ENCODE measurements around the gene PTPRN2.

GRCh38 chr7:157918326-157919080 lies 669.1 kb downstream of the PTPRN2 start:
- TF ChIP-seq SUZ12 (IDR thresholded peaks at IDR 0.05) (no peak), CTBP1 (IDR thresholded peaks at IDR 0.05; ENCODE audit: borderline replicate concordance) (no peak), ARNT (IDR thresholded peaks at IDR 0.05) (no peak), PKNOX1 (IDR thresholded peaks at IDR 0.05) (no peak), BHLHE40 (IDR thresholded peaks at IDR 0.05; ENCODE audit: borderline replicate concordance) (no peak), ELF4 (IDR thresholded peaks at IDR 0.05) (no peak), NFRKB (IDR thresholded peaks at IDR 0.05) (no peak), FOXM1 (IDR thresholded peaks at IDR 0.05; ENCODE audit: borderline replicate concordance) (no peak), SP1 (IDR thresholded peaks at IDR 0.05) (no peak), FOXK2 (IDR thresholded peaks at IDR 0.05) (no peak), HDGF (IDR thresholded peaks at IDR 0.05; ENCODE audit: borderline replicate concordance) (no peak), LEF1 (IDR thresholded peaks at IDR 0.05; ENCODE audit: borderline replicate concordance) (no peak), L3MBTL2 (conservative IDR thresholded peaks at IDR 0.05) (no peak), FOXA1 (IDR thresholded peaks at IDR 0.05) (no peak)
